WERI-Rb-1 (cell line): Measurements from ENCODE around the gene SCYL2.

Experiments
- DNase-seq: peaks from one replicate; pipeline ENCODE4 v3.0.0-alpha.2; 2020
- H3K27ac ChIP-seq: fragments of 250-450 bp; sonication (Bioruptor Pico); 2 replicates; pipeline ENCODE4 v1.5.1; 2020; ENCODE audit warnings: mild to moderate bottlenecking, moderate library complexity
- H3K27me3 ChIP-seq: fragments of 250-450 bp; sonication (Bioruptor Pico); 2 replicates; pipeline ENCODE4 v1.5.1; 2021; ENCODE audit warnings: mild to moderate bottlenecking, low read depth, moderate library complexity; ENCODE audit not compliant: insufficient read depth, severe bottlenecking
- H3K36me3 ChIP-seq: fragments of 250-450 bp; sonication (Bioruptor Pico); 2 replicates; pipeline ENCODE4 v1.5.1; 2020; ENCODE audit warnings: mild to moderate bottlenecking, moderate library complexity
- H3K4me3 ChIP-seq: 2 replicates; pipeline ENCODE4 v1.5.1; 2011; ENCODE audit warnings: low read depth, mild to moderate bottlenecking, control low read depth, low read length
- H3K9me3 ChIP-seq: fragments of 250-450 bp; sonication (Bioruptor Pico); 2 replicates; pipeline ENCODE4 v1.5.1; 2021; ENCODE audit warnings: mild to moderate bottlenecking, moderate library complexity; ENCODE audit not compliant: severe bottlenecking
- TF ChIP-seq, protein P1 (sequence below): IDR thresholded peaks from 2 replicates; pipeline ENCODE4 v1.5.1; 2011; ENCODE audit warnings: low read depth, mild to moderate bottlenecking, control low read depth, inconsistent platforms, low read length

Gene SCYL2

DNA sequence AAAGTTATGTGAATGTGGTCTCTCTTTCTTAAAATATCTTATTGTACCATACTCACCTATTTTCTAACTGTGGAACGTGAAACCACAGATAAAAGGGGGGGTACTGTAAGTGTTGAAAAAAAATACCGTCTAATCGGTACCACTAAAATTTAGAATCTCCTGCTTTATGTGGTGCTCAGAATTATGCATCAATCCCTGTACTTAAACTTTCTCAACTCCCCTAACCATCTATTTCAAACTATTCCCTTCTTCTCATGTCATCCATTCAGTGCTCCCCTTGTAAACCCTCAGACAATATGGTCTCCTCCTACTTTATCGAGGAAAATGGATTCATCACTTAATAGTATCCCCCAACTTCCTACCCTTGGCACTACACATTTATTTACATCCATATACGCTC lies 23.8 kb upstream of the SCYL2 start:
- DNase-seq = no peak
- Histone ChIP-seq H3K4me3 (no peak overlapping the region), H3K36me3 (no peaks in the 10 kb centered on the region), H3K27ac (no peak overlapping the region), H3K9me3 (no peaks in the 10 kb centered on the region), H3K27me3 (no peaks in the 10 kb centered on the region)
- TF ChIP-seq, protein P1, sequence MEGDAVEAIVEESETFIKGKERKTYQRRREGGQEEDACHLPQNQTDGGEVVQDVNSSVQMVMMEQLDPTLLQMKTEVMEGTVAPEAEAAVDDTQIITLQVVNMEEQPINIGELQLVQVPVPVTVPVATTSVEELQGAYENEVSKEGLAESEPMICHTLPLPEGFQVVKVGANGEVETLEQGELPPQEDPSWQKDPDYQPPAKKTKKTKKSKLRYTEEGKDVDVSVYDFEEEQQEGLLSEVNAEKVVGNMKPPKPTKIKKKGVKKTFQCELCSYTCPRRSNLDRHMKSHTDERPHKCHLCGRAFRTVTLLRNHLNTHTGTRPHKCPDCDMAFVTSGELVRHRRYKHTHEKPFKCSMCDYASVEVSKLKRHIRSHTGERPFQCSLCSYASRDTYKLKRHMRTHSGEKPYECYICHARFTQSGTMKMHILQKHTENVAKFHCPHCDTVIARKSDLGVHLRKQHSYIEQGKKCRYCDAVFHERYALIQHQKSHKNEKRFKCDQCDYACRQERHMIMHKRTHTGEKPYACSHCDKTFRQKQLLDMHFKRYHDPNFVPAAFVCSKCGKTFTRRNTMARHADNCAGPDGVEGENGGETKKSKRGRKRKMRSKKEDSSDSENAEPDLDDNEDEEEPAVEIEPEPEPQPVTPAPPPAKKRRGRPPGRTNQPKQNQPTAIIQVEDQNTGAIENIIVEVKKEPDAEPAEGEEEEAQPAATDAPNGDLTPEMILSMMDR = no peak

DNA sequence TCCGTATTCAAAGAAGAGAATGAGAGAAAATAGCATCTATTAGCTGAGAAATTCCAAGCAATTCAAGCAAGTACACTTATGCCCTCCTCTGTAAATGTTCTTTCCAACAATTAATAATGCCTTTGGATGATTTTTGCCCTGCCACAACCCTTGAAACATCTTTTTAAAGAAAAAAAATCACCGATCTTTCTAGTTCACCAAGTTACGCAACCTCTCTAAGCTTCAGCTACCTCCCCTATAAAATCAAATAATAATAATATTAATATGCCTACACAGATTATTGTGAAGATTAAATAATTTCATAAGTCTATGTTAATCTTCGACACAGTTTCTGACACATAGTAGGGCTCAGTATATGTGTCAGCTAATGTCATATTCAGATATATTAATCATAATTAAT lies 19.2 kb upstream of the SCYL2 start:
- no peaks in the 10 kb centered on the region for H3K9me3 ChIP-seq
- H3K27ac ChIP-seq = no peak overlapping the region
- H3K4me3 ChIP-seq = no peak overlapping the region
- no peaks in the 10 kb centered on the region for H3K36me3 ChIP-seq
- TF ChIP-seq, protein P1 = no peak
- H3K27me3 ChIP-seq = no peaks in the 10 kb centered on the region
- DNase-seq = no peak

DNA sequence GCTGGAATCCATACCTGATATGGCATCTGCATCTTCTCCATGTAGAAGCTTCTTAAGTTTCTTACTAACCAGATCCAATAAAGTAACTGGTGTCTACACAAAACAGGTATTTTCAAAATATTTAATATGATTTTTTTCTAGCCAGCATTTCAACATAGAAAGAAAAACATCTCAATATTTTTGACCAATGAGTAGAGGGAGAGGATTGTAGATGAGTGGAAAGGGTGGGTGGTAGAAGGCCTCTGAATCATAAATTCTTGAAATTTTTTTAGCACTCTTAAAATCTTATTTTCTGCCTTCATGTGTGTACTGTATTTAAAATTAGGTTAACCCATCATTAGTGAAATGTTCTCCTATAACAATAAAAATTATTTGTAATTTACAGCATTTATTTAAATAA lies 18.1 kb upstream of the SCYL2 start:
- H3K36me3 ChIP-seq = no peaks in the 10 kb centered on the region
- DNase-seq = no peak
- H3K9me3 ChIP-seq = no peaks in the 10 kb centered on the region
- TF ChIP-seq, protein P1 = no peak
- H3K4me3 ChIP-seq = no peak overlapping the region
- H3K27ac ChIP-seq = no peak overlapping the region
- H3K27me3 ChIP-seq = no peaks in the 10 kb centered on the region

DNA sequence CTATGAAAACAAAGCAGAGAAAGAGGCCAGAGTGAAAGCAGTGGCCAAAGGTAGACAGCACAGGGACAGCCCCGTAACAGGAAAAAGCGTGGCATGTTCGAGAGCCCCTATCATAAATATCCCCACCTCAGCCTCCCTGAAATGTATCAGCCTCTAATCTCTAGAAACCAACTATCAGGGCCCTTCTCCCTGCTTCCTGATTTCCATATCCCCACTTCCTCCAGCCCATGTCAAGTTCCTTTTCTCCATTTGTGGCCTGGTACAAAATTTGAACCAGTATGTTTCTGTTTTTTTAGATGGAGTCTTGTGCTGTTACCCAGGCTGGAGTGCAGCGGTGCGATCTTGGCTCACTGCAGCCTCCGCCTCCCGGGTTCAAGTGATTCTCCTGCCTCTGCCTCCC lies 17.0 kb upstream of the SCYL2 start:
- TF ChIP-seq, protein P1 = no peak
- no peaks in the 10 kb centered on the region for H3K27me3 ChIP-seq
- no peak for DNase-seq
- no peak overlapping the region for H3K27ac ChIP-seq
- H3K4me3 ChIP-seq = no peak overlapping the region
- H3K9me3 ChIP-seq = no peaks in the 10 kb centered on the region
- H3K36me3 ChIP-seq = no peaks in the 10 kb centered on the region

DNA sequence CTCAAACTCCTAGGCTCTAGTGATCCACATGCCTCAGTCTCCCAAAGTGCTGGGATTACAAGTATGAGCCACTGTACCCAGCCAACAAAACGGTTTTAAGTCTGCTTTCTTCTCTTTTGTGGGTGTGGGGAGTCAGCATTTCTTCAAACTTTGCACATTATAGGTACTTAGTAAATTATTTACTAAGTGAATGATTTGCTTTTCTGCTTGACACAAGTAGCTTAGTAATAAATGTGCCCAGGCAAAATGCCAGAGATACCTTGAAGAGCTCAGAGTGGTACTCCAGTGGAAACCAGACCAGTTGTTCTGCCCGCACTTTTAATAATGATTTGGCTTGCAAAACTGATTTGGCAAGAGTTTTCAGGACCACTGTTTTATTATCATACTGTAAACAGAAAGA lies 15.1 kb upstream of the SCYL2 start:
- H3K4me3 ChIP-seq = no peak overlapping the region
- no peaks in the 10 kb centered on the region for H3K9me3 ChIP-seq
- no peaks in the 10 kb centered on the region for H3K36me3 ChIP-seq
- H3K27me3 ChIP-seq = no peaks in the 10 kb centered on the region
- no peak overlapping the region for H3K27ac ChIP-seq
- TF ChIP-seq, protein P1 = no peak
- DNase-seq = no peak

DNA sequence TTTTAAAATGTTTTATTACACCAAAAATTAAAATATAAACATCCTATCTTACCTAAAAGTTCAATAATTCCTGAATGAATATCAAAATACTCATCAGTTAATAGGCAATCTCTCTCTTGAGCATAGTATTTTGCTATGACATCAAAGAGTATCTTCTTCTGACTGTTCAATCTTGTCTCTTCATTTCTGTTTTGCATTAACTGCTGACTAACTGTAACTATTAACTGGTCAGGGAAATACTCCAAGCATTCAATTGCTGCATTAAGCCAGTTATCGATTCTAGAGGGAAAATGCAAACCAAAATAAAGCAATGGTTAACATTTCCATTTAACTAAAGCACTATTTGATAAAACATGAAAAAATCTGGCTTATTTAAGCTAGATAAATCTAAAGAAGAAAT lies 13.5 kb upstream of the SCYL2 start:
- Histone ChIP-seq H3K4me3 (no peak overlapping the region), H3K27me3 (no peaks in the 10 kb centered on the region), H3K9me3 (no peaks in the 10 kb centered on the region), H3K36me3 (no peaks in the 10 kb centered on the region; the same call in 1 of the 2 replicates), H3K27ac (no peak overlapping the region)
- DNase-seq = no peak
- TF ChIP-seq, protein P1 = no peak
